Subcutaneous abdominal adipose tissue (tissue), 5 donors: ENCODE measurements around the gene NMUR2.

Source experiments
- H3K27ac ChIP-seq: one replicate; pipeline ENCODE4 v1.7.0; 2013; ENCODE audit warnings: low read depth, mild to moderate bottlenecking, inconsistent platforms, low read length, moderate library complexity
- H3K27me3 ChIP-seq, 5 donors: one replicate each; pipeline ENCODE4 v1.7.0; 2013; ENCODE audit warnings: low read length in 5 of 5, inconsistent platforms in 1 of 5; ENCODE audit not compliant: control insufficient read depth in 5 of 5, insufficient read depth in 4 of 5
- H3K36me3 ChIP-seq, 5 donors: one replicate each; pipeline ENCODE4 v1.7.0; 2013; ENCODE audit warnings: low read length in 5 of 5; ENCODE audit not compliant: control insufficient read depth in 5 of 5, insufficient read depth in 5 of 5
- H3K4me1 ChIP-seq, 5 donors: one replicate each; pipeline ENCODE4 v1.7.0; 2013; ENCODE audit warnings: low read length in 5 of 5, mild to moderate bottlenecking in 3 of 5, moderate library complexity in 1 of 5; ENCODE audit not compliant: control insufficient read depth in 5 of 5, insufficient read depth in 5 of 5
- H3K4me3 ChIP-seq, 5 donors: one replicate each; pipeline ENCODE4 v1.7.0; 2013; ENCODE audit warnings: low read length in 5 of 5, low read depth in 1 of 5
- H3K9ac ChIP-seq, 5 donors: one replicate each; pipeline ENCODE4 v1.7.0; 2013; ENCODE audit warnings: low read length in 5 of 5, mild to moderate bottlenecking in 4 of 5, moderate library complexity in 3 of 5
- H3K9me3 ChIP-seq, 5 donors: one replicate each; pipeline ENCODE4 v1.7.0; 2013; ENCODE audit warnings: low read length in 5 of 5; ENCODE audit not compliant: control insufficient read depth in 5 of 5
- donor health status: healthy.
- donor health status: healthy.
- donor health status: healthy.
- donor health status: healthy.
- donor health status: healthy.

Gene NMUR2

DNA sequence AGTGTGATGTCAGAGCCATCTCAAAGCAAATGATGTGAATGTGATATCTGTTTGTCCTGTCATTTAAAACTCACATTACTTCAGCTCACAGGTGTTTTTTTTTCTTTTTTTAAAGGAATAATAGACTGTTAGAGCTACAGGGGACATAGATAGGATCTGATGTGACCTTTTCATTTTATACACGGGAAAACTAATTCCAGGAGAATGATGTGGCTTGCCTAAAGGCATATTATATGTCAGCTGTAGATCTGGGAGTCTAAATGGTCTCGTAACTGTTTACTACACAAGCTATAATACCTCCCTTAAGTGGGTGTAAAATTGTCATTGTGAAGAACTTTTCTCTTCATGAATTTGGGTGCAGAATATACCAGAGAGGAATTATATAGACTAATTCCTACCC, 2.0 kb downstream of the NMUR2 start:
- Histone ChIP-seq H3K27me3 (peaks cover 0 to 3% (median 0%) of the 10 kb centered on the region in 5 donors), H3K36me3 (no peaks in the 10 kb centered on the region), H3K4me1 (peaks cover 0 to 5% (median 3%) of the 10 kb centered on the region in 5 donors), H3K9ac (no peak overlapping the region), H3K4me3 (no peak overlapping the region), H3K27ac (no peak overlapping the region), H3K9me3 (no peaks in the 10 kb centered on the region)

GRCh38 chr5:152400846-152401245, 4.2 kb downstream of the NMUR2 start:
- Histone ChIP-seq H3K4me3 (no peak overlapping the region), H3K9me3 (no peaks in the 10 kb centered on the region), H3K27me3 (peaks cover 0 to 3% (median 0%) of the 10 kb centered on the region in 5 donors), H3K4me1 (peaks cover 0 to 5% (median 3%) of the 10 kb centered on the region in 5 donors), H3K27ac (no peak overlapping the region), H3K9ac (no peak overlapping the region), H3K36me3 (no peaks in the 10 kb centered on the region)

- Histone ChIP-seq H3K27ac (no peak overlapping the region), H3K9ac (no peak overlapping the region)
Measured at GRCh38 chr5:152397581-152397980, 7.5 kb downstream of the NMUR2 start.

GRCh38 chr5:152393441-152393840, 11.6 kb downstream of the NMUR2 start:
- no peak overlapping the region for H3K9ac ChIP-seq
- no peaks in the 10 kb centered on the region for H3K27me3 ChIP-seq
- no peaks in the 10 kb centered on the region for H3K4me1 ChIP-seq
- peaks cover 0 to 3% (median 0%) of the 10 kb centered on the region in 5 donors for H3K9me3 ChIP-seq
- H3K4me3 ChIP-seq: no peak overlapping the region
- no peaks in the 10 kb centered on the region for H3K36me3 ChIP-seq
- no peak overlapping the region for H3K27ac ChIP-seq

More at GRCh38 chr5:152397581-152397980, 7.5 kb downstream of the NMUR2 start:
- no peaks in the 10 kb centered on the region for H3K27me3 ChIP-seq
- H3K9me3 ChIP-seq: no peaks in the 10 kb centered on the region
- H3K36me3 ChIP-seq: no peaks in the 10 kb centered on the region
- H3K4me3 ChIP-seq: no peak overlapping the region
- H3K4me1 ChIP-seq: no peaks in the 10 kb centered on the region

DNA sequence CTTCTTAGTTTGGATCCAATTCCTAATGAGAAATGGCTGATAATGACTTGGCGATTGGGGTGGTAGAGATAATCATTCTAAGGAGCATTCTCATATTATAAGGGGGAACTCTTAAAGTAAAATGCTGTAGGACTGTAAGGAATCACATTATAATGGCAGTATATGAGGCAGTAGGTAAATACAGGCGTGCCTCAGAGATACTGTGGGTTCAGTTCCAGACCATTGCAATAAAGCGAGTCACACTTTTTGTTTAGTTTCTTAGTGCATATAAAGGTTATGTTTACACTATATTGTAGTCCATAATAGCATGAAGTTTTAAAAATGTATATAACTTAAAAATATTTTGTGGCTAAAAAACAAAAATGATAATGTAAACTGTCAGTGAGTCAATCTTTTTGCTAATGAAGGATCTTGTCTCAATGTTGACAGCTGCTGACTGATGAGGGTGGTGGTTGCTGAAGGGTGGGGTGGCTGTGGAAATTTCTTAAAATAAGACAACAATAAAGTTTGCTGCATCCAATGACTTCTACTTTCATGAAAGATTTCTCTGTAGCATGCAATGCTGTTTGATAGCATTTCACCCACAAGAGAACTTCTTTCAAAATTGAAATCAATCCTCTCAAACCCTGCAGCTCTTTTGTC, 15.8 kb downstream of the NMUR2 start:
- Histone ChIP-seq H3K27me3 (no peaks in the 10 kb centered on the region), H3K4me1 (no peaks in the 10 kb centered on the region), H3K27ac (no peak overlapping the region), H3K9me3 (peaks cover 0 to 3% (median 0%) of the 10 kb centered on the region in 5 donors), H3K4me3 (no peak overlapping the region), H3K9ac (no peak overlapping the region), H3K36me3 (no peaks in the 10 kb centered on the region)

- H3K9ac ChIP-seq: no peak overlapping the region
- H3K27ac ChIP-seq: no peak overlapping the region
- no peaks in the 10 kb centered on the region for H3K36me3 ChIP-seq
- H3K27me3 ChIP-seq: no peaks in the 10 kb centered on the region
- H3K9me3 ChIP-seq: peaks cover 0 to 3% (median 0%) of the 10 kb centered on the region in 5 donors
- H3K4me3 ChIP-seq: no peak overlapping the region
- H3K4me1 ChIP-seq: no peaks in the 10 kb centered on the region
Measured at GRCh38 chr5:152388610-152389009, 16.5 kb downstream of the NMUR2 start.

DNA sequence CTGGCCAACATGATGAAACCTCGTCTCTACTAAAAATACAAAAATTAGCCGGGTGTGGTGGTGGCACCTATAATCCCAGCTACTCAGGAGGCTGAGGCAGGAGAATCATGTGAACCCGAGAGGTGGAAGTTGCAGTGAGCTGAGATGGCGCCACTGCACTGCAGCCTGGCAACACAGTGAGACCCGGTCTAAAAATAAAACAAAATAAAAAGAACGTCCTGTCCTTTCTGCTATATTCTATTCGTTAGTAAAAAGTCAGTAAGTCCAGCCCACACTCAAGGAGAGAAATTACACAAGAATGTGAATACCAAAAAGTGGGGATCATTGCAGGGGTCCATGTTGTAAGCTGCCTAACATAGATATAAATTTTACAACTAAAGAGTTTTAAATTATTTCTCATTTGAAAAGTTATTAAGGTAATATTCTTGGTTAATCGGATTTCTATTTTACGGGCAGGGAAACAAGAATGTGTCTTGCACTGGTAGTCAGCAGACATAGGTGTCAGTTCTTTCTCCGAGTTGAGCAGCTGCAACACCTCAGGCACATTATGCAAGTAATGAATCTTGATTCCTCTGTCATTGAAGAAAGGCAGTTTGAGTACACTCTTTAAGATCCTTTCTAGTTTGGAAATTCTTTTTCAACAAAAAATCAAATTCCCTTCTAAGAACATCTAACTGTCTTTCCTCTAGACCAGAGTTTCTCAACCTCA, 24.5 kb downstream of the NMUR2 start:
- no peaks in the 10 kb centered on the region for H3K9me3 ChIP-seq
- H3K27me3 ChIP-seq: no peaks in the 10 kb centered on the region
- no peak overlapping the region for H3K4me3 ChIP-seq
- no peak overlapping the region for H3K27ac ChIP-seq
- H3K4me1 ChIP-seq: peaks cover 0 to 22% (median 6%) of the 10 kb centered on the region in 5 donors
- H3K9ac ChIP-seq: no peak overlapping the region
- no peaks in the 10 kb centered on the region for H3K36me3 ChIP-seq

DNA sequence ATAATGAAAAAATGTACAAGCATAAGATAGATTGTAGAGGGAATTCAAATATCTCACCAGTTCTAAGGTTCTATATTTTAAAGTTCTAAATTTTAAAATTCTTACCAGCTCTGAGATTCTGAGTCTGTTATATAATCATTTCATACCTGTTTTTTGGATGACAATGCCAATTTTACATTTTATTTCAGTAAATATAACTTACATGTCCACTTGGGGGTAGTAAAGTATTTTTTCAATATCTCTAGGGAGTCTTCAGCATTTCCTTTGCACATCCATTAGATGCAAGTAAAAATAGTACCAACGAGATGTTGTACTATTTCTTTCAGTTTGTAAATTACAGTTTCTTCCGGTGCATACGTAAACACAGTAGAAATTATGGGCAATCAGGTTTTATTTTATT, 25.7 kb downstream of the NMUR2 start:
- Histone ChIP-seq H3K27me3 (no peaks in the 10 kb centered on the region), H3K36me3 (no peaks in the 10 kb centered on the region), H3K4me3 (no peak overlapping the region), H3K9ac (no peak overlapping the region), H3K4me1 (peaks cover 0 to 22% (median 6%) of the 10 kb centered on the region in 5 donors), H3K27ac (no peak overlapping the region), H3K9me3 (no peaks in the 10 kb centered on the region)

- no peak overlapping the region for H3K9ac ChIP-seq
- H3K27me3 ChIP-seq: no peaks in the 10 kb centered on the region
- H3K4me3 ChIP-seq: no peak overlapping the region
- no peaks in the 10 kb centered on the region for H3K9me3 ChIP-seq
- no peaks in the 10 kb centered on the region for H3K36me3 ChIP-seq
- no peak overlapping the region for H3K27ac ChIP-seq
- H3K4me1 ChIP-seq: peaks cover 0 to 22% (median 6%) of the 10 kb centered on the region in 5 donors
Measured at GRCh38 chr5:152378730-152379129, 26.3 kb downstream of the NMUR2 start.

DNA sequence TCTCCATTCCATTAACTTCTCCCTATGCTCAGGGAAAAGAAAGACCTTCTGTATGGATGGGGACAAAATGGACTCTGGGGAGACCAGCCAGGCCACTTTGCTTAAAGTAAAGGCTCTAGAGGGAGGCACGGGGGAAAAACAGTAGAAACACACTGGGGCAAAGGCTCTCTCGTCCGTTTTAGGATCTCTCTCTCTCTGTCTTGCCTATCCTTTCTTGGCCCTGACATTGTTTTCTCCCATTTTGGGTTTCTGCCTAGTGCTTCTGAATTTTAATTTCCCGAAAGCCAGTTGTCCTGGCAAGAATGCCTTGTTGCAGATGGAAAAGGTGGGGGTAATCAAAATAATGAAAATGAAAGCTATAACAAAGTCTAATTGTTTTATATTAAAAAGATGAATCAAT, 28.2 kb downstream of the NMUR2 start:
- Histone ChIP-seq H3K9ac (no peak overlapping the region), H3K36me3 (no peaks in the 10 kb centered on the region), H3K4me1 (peaks cover 0 to 22% (median 6%) of the 10 kb centered on the region in 5 donors), H3K27ac (no peak overlapping the region), H3K9me3 (no peaks in the 10 kb centered on the region), H3K27me3 (no peaks in the 10 kb centered on the region), H3K4me3 (no peak overlapping the region)
